C4-2B (cell line): ENCODE data around the gene KDM3B.

Experiments used
- ZFX ChIP-seq: fragments of 450-650 bp; IDR thresholded peaks from 2 replicates; pipeline ENCODE4 v1.6.1; 2017
- TF ChIP-seq, protein P1 (sequence below): fragments of 450-650 bp; conservative IDR thresholded peaks from 2 replicates; pipeline ENCODE4 v1.5.1; 2017; ENCODE audit warnings: mild to moderate bottlenecking

DNA sequence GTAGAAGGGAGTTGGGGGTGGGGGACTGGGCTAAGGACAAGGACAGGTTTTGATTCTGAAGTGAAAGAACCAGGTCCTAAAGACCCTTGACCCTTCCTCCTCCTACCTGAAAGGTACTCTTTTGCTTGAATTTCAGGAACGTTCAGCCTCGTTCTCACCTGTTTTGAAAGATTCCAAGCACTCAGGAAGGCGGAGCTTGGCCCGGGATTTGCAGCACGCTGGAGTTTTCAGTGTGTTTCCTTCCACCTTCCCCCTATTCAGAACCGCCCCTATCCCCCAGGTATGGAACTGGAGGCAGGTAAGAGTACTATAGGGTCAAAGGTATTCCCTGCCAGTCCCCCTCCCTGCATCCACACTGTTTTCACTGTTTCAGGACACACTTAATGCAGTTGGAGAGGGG, 119.9 kb downstream of the KDM3B start:
- TF ChIP-seq, protein P1, sequence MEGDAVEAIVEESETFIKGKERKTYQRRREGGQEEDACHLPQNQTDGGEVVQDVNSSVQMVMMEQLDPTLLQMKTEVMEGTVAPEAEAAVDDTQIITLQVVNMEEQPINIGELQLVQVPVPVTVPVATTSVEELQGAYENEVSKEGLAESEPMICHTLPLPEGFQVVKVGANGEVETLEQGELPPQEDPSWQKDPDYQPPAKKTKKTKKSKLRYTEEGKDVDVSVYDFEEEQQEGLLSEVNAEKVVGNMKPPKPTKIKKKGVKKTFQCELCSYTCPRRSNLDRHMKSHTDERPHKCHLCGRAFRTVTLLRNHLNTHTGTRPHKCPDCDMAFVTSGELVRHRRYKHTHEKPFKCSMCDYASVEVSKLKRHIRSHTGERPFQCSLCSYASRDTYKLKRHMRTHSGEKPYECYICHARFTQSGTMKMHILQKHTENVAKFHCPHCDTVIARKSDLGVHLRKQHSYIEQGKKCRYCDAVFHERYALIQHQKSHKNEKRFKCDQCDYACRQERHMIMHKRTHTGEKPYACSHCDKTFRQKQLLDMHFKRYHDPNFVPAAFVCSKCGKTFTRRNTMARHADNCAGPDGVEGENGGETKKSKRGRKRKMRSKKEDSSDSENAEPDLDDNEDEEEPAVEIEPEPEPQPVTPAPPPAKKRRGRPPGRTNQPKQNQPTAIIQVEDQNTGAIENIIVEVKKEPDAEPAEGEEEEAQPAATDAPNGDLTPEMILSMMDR: no peak
- no peak for TF ChIP-seq ZFX
